HepG2 (cell line): Measurements from ENCODE around the gene OSBPL9.

Source experiments
- CBX5 ChIP-seq: sonication (generic); formaldehyde crosslinking; IDR thresholded peaks from 2 replicates; pipeline ENCODE4 v1.4.0; 2020; ENCODE audit warnings: missing genetic modification reagents, borderline replicate concordance
- CREB1 ChIP-seq, 2 experiments: fragments of 450-650 bp in 1 of 2; IDR thresholded peaks; 2 replicates each; pipeline ENCODE4 v1.6.1; 2016 to 2017; ENCODE audit warnings: control low read depth in 1 of 2, mild to moderate bottlenecking in 1 of 2, missing compliant biosample characterization in 1 of 2, missing genetic modification characterization in 1 of 2
- ERF ChIP-seq: IDR thresholded peaks from 2 replicates; pipeline ENCODE4 v1.6.1; 2018; ENCODE audit warnings: missing biosample characterization, missing genetic modification reagents
- HNRNPL ChIP-seq: fragments of 200-400 bp; formaldehyde crosslinking; IDR thresholded peaks from 2 replicates; pipeline ENCODE4 v1.6.1; 2017; ENCODE audit warnings: mild to moderate bottlenecking, low read depth, low read length
- POLR2A ChIP-seq, 2 experiments: IDR thresholded peaks; 2 replicates each; pipeline ENCODE4 v1.6.1; 2011; ENCODE audit warnings: low read depth in 2 of 2, low read length in 2 of 2, mild to moderate bottlenecking in 1 of 2, moderate library complexity in 1 of 2; ENCODE audit not compliant: insufficient read depth in 1 of 2
- POLR2AphosphoS5 ChIP-seq: IDR thresholded peaks from 2 replicates; pipeline ENCODE4 v1.6.1; 2012; ENCODE audit warnings: low read depth, low read length
- TAF1 ChIP-seq: sonication (generic); formaldehyde crosslinking; IDR thresholded peaks from 2 replicates; pipeline ENCODE4 v1.4.0; 2020; ENCODE audit warnings: missing genetic modification reagents
- ZBTB21 ChIP-seq: sonication (generic); formaldehyde crosslinking; IDR thresholded peaks from 2 replicates; pipeline ENCODE4 v1.4.0; 2020; ENCODE audit warnings: missing genetic modification reagents
- ZNF138 ChIP-seq: sonication (generic); formaldehyde crosslinking; IDR thresholded peaks from 2 replicates; pipeline ENCODE4 v1.5.0; 2020; ENCODE audit warnings: mild to moderate bottlenecking, low read depth, missing genetic modification reagents
- TF ChIP-seq, protein P1 (sequence below): sonication (generic); formaldehyde crosslinking; IDR thresholded peaks from 2 replicates; pipeline ENCODE4 v1.5.0; 2020; ENCODE audit warnings: mild to moderate bottlenecking, missing genetic modification reagents, moderate library complexity
- TF ChIP-seq, protein P2 (sequence below): sonication (generic); IDR thresholded peaks from 2 replicates; pipeline ENCODE4 v1.6.1; 2016; ENCODE audit warnings: low read depth, borderline replicate concordance
- TF ChIP-seq, protein P3 (sequence below): sonication (generic); formaldehyde crosslinking; conservative IDR thresholded peaks from 2 replicates; pipeline ENCODE4 v1.8.0; 2022; ENCODE audit warnings: missing genetic modification reagents

DNA sequence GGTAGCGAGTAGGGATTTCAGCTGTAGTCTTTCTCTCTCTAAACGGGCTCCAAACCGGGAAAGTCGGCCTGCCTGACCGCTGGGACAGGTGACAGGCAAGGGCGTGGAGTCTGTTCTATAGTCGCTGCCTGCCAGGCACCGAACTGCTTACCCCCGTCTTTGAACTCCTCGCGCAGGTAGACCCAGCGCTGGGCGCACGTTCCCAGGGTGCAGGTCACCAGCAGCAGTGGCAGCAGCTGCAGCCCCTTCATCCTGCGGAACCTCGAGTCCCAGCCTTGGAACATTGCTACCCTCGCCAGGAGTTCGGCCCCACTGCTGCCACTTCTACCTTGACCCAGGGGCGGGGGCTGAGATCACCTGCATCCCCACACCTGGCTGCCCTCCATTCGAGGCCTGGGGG, 22.2 kb upstream of the OSBPL9 start:
- TF ChIP-seq, protein P1, sequence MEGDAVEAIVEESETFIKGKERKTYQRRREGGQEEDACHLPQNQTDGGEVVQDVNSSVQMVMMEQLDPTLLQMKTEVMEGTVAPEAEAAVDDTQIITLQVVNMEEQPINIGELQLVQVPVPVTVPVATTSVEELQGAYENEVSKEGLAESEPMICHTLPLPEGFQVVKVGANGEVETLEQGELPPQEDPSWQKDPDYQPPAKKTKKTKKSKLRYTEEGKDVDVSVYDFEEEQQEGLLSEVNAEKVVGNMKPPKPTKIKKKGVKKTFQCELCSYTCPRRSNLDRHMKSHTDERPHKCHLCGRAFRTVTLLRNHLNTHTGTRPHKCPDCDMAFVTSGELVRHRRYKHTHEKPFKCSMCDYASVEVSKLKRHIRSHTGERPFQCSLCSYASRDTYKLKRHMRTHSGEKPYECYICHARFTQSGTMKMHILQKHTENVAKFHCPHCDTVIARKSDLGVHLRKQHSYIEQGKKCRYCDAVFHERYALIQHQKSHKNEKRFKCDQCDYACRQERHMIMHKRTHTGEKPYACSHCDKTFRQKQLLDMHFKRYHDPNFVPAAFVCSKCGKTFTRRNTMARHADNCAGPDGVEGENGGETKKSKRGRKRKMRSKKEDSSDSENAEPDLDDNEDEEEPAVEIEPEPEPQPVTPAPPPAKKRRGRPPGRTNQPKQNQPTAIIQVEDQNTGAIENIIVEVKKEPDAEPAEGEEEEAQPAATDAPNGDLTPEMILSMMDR (CRISPR knock-in tag): no peak
- TF ChIP-seq TAF1 (CRISPR knock-in tag) (no peak), CBX5 (CRISPR knock-in tag) (no peak), POLR2A (IDR thresholded peaks at IDR 0.05; ENCODE audit: insufficient read depth in 1 of 2, low read depth in 2 of 2, low read length in 2 of 2) (no peak), ZNF138 (no peak), ZBTB21 (CRISPR knock-in tag) (no peak), CREB1 (IDR thresholded peaks at IDR 0.05) (no peak), CREB1 (CRISPR knock-in tag; IDR thresholded peaks at IDR 0.05) (no peak), POLR2AphosphoS5 (no peak), HNRNPL (no peak), ERF (CRISPR knock-in tag) (no peak)
- TF ChIP-seq, protein P2, sequence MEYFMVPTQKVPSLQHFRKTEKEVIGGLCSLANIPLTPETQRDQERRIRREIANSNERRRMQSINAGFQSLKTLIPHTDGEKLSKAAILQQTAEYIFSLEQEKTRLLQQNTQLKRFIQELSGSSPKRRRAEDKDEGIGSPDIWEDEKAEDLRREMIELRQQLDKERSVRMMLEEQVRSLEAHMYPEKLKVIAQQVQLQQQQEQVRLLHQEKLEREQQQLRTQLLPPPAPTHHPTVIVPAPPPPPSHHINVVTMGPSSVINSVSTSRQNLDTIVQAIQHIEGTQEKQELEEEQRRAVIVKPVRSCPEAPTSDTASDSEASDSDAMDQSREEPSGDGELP: no peak
- TF ChIP-seq, protein P3, sequence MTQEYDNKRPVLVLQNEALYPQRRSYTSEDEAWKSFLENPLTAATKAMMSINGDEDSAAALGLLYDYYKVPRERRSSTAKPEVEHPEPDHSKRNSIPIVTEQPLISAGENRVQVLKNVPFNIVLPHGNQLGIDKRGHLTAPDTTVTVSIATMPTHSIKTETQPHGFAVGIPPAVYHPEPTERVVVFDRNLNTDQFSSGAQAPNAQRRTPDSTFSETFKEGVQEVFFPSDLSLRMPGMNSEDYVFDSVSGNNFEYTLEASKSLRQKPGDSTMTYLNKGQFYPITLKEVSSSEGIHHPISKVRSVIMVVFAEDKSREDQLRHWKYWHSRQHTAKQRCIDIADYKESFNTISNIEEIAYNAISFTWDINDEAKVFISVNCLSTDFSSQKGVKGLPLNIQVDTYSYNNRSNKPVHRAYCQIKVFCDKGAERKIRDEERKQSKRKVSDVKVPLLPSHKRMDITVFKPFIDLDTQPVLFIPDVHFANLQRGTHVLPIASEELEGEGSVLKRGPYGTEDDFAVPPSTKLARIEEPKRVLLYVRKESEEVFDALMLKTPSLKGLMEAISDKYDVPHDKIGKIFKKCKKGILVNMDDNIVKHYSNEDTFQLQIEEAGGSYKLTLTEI (CRISPR knock-in tag): no peak
